ENCODE data around the gene TCF7L2. TPM values are rescaled to one million over a fixed set of nuclear protein-coding genes. Genes with fewer than 3 reads are reported as not detected.

Gene TCF7L2
- total and polyA plus RNA-seq, 9 donors = 21.1 to 41.7 (median 34.5) TPM

DNA sequence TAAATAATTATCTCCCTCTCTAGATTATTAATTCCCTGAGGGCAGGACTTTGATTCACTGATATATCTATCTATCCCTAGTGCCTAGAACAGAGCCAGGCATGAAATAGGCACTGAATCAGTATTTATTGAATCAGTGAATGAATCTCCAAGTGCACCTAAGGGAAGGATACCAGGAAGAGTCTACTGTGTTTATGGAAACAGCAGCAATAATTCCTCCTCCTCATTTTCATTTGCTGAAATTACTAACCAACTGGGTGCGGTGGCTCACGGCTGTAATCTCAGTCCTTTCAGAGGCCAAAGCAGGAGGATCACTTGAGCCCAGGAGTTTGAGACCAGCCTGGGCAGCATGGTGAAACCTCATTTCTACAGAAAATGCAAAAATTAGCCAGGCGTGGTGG lies 161.2 kb downstream of the TCF7L2 start:
- intact Hi-C loops (cut with DNase I) = no loop called here

DNA sequence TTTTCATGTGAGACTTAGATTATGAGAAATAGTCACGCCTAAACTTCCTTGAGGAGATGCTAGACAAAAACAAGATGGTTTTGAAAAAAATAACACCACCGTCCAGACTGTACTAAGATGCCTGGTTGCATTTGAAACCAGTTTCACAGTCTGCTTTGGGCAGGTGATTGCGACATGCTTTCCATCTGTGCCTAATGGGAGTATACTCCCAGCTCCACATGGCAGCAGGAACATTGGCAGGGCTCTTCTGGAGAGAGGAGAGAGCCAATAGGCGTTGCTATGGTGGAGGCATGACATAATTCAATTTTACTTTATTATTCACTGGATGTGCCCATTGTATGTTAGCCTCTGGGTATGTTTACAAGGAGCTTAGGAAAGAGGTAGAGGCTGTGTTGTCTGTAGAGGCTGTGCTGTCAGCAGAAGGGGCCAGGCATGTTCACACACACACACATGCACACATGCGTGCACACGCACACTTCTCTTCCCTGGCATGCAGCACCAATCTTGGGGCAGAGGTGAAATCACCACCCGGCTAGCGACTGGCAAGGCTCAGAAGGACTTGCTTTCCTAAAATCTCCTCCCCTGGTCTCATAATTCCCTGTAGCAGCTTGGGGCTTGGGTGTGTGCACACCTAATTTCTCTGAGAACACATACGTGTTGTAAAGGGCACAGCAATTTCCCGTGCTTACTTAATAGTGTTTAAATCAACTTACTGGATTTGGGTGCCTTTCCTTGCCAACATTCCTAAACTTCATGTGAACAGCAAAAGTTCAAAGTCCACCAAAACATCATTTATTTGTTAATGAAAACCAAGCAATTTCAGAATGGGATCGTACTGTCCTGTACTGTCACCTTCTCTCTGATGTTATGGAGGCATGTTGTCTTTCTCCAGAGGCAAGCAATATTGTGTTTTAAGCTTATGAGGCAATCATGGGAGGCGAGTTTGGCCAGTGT lies 162.1 kb downstream of the TCF7L2 start:
- TF ChIP-seq POLR2A (IDR thresholded peaks at IDR 0.05) (no peak), EP300 (IDR thresholded peaks at IDR 0.05) (no peak)
- TF ChIP-seq, protein P1, sequence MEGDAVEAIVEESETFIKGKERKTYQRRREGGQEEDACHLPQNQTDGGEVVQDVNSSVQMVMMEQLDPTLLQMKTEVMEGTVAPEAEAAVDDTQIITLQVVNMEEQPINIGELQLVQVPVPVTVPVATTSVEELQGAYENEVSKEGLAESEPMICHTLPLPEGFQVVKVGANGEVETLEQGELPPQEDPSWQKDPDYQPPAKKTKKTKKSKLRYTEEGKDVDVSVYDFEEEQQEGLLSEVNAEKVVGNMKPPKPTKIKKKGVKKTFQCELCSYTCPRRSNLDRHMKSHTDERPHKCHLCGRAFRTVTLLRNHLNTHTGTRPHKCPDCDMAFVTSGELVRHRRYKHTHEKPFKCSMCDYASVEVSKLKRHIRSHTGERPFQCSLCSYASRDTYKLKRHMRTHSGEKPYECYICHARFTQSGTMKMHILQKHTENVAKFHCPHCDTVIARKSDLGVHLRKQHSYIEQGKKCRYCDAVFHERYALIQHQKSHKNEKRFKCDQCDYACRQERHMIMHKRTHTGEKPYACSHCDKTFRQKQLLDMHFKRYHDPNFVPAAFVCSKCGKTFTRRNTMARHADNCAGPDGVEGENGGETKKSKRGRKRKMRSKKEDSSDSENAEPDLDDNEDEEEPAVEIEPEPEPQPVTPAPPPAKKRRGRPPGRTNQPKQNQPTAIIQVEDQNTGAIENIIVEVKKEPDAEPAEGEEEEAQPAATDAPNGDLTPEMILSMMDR (IDR thresholded peaks at IDR 0.05) = no peak
- Histone ChIP-seq H3K27ac (no peak overlapping the region), H3K4me1 (ENCODE audit: insufficient read depth) (peaks cover 10% of the 10 kb centered on the region), H3K9me3 (no peaks in the 10 kb centered on the region), H3K36me3 (no peaks in the 10 kb centered on the region), H3K4me3 (no peak overlapping the region), H3K27me3 (no peaks in the 10 kb centered on the region)
- intact Hi-C loops (cut with DNase I) = no loop called here
- 59 to 65% (median 59%) methylated on average over 12 of the region's 12 CpGs for WGBS, 3 donors
- DNase-seq = no peak

More for the DNA sequence above, 161.2 kb downstream of the TCF7L2 start:
- Histone ChIP-seq H3K36me3 (no peaks in the 10 kb centered on the region), H3K4me1 (ENCODE audit: insufficient read depth) (peaks cover 10% of the 10 kb centered on the region), H3K27ac (no peak overlapping the region), H3K9me3 (no peaks in the 10 kb centered on the region), H3K4me3 (no peak overlapping the region), H3K27me3 (no peaks in the 10 kb centered on the region)
- TF ChIP-seq POLR2A (IDR thresholded peaks at IDR 0.05) = no peak
- TF ChIP-seq, protein P1 (IDR thresholded peaks at IDR 0.05) = no peak
- TF ChIP-seq EP300 (IDR thresholded peaks at IDR 0.05) = no peak
- WGBS, 3 donors = 96 to 98% (median 98%) methylated on average over 3 of the region's 3 CpGs
- DNase-seq = no peak

DNA sequence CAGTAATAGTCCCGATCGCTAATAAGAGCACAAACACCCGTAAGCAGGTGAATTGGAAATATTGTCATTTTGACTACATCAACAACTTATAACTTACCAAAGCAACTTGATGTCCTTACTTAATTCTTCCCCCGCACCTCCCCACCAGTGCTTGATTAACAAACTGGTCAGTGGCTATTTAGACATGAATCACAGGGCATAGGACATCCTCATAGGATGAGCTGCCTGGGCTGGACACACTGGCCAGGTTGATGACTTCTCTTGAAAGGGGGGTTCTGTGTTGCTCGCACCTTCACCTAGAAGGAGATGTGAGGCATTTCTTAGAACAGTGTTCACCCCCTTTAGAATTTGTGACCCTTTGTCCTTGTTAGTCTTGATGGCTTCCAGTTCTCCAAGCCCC lies 163.2 kb downstream of the TCF7L2 start:
- Histone ChIP-seq H3K9me3 (no peaks in the 10 kb centered on the region), H3K4me1 (ENCODE audit: insufficient read depth) (peaks cover 10% of the 10 kb centered on the region), H3K36me3 (no peaks in the 10 kb centered on the region), H3K27ac (no peak overlapping the region), H3K27me3 (no peaks in the 10 kb centered on the region), H3K4me3 (no peak overlapping the region)
- TF ChIP-seq EP300 (IDR thresholded peaks at IDR 0.05) = no peak
- no peak for TF ChIP-seq POLR2A (IDR thresholded peaks at IDR 0.05)
- TF ChIP-seq, protein P1 (IDR thresholded peaks at IDR 0.05) = no peak
- intact Hi-C loops (cut with DNase I) = no loop called here
- DNase-seq = no peak
- WGBS, 3 donors = 95 to 98% (median 96%) methylated on average over 5 of the region's 5 CpGs

DNA sequence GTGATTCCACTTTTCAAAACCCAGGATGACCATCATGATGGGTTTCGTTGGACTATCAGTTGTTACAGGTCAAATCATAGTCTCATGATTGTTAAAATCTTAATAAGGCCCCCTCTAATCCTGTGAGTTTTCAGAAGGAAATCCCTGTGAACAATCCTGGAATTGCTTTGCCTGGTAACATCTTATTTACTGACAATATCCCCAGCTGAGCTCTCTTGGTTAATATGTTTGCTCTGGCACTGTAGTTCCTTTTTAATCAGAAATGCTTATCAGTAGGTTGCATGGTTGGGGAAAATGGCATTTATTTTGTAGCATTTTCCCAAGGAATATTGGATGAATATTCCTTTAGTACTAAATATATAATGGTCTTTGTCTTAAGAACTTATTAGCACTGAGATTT lies 163.9 kb downstream of the TCF7L2 start:
- H3K4me3 ChIP-seq = no peak overlapping the region
- H3K27me3 ChIP-seq = no peaks in the 10 kb centered on the region
- H3K4me1 ChIP-seq (ENCODE audit: insufficient read depth) = peaks cover 10% of the 10 kb centered on the region
- H3K36me3 ChIP-seq = no peaks in the 10 kb centered on the region
- TF ChIP-seq EP300 (IDR thresholded peaks at IDR 0.05) = no peak
- TF ChIP-seq, protein P1 (IDR thresholded peaks at IDR 0.05) = no peak
- DNase-seq = no peak
- H3K27ac ChIP-seq = no peak overlapping the region
- 58 to 98% (median 94%) methylated on average over 1 of the region's 1 CpG for WGBS, 3 donors
- no peaks in the 10 kb centered on the region for H3K9me3 ChIP-seq
- intact Hi-C loops (cut with DNase I) = no loop called here

Data from ovary (tissue), 9 donors.